GM18511 (cell line): ENCODE measurements around the gene RBFOX2.
"Not testable (repeated sequence)": the region's sequence is repeated elsewhere in the genome, so short reads cannot be mapped to it uniquely, and the experiment has no call there.

Source experiments
- ATAC-seq: cut with Tn5 transposase; IDR thresholded peaks from one replicate; pipeline ENCODE4 v1.9.1; 2021; ENCODE audit warnings: mild to moderate bottlenecking, moderate library complexity; ENCODE audit not compliant: unreplicated experiment

RBFOX2 gene

GRCh38 chr22:35838855-35839576, 189.6 kb downstream of the RBFOX2 start:
- ATAC-seq, result no peak

DNA sequence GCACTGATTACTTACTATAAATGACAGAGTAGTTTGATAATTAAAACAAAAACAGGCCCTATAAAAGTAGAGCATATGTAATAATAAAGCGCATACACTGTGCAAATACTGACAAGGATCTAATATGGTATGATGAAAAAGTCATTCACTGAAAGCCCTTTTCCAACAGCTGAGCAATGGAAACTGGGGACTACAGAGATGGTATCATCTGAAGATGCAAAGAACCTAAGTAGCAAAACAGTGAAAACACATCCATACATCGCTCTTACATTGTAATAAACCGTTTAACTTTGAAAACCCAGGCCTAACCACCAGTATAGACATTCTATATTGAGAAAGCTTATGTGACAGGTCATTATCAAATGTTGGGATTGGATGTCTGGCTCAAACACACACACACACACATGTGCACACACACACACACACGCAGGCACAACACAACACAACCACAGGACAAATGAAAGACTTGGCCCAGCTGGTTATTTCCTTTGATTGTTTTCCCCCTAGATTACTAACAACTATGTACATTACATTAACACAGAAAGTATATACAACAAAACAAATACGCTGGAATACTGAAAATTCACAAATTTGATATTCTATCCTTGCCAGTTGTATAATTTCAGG, 191.4 kb downstream of the RBFOX2 start:
- no peak for ATAC-seq

- ATAC-seq, result no peak
Observed at GRCh38 chr22:35835998-35836691, 192.5 kb downstream of the RBFOX2 start.

DNA sequence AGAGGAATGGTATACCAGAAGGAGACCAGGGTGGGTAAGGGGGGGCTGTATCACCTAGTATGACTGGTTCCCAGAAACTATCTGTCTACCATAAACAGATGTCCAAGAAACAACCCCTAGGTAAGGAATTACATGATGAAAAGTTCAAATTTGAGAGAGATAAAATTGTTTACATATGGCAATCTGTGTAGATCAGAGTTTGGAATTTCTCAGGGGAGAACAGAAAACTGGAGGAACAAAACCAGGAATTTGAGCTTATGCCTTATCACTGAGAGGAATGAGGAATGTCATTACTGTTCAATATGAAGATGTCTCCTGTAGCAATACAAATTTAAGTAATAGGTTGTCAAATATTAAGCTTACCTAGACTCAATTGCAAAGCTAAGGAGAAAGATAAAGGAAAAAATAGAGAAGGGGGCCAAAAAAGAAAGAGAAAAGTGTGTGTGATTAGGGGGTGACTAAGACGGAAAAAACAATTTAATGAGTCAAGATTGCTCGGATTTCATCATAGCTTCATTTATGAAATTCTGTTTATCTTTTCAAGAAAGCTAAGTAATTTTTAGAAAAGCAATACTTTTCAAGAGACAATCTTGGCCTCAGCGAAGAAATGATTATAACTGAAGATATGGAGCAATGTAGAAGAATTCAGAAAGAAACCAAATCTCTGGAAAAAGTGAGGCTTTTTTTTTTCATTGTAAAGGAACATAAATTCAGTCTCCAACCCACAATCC, 193.2 kb downstream of the RBFOX2 start:
- ATAC-seq, result no peak

DNA sequence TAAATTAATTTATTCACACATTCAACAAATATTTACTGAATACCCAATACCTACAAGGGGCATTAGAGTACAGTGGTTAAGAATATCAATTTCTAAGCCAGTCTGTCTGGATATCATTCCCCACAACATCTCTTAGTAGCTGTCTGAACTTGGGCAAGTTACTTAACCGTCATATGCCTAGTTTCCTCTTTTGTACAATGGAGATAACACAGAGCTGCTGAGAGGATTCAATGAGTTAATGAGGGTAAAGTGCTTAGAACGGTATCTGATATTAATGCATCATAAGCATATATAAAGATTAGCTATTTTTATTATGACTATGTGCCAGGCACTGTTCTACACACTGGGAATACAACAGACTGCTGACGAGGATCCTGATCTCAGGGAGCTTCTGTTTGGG, 194.6 kb downstream of the RBFOX2 start:
- ATAC-seq, result no peak

DNA sequence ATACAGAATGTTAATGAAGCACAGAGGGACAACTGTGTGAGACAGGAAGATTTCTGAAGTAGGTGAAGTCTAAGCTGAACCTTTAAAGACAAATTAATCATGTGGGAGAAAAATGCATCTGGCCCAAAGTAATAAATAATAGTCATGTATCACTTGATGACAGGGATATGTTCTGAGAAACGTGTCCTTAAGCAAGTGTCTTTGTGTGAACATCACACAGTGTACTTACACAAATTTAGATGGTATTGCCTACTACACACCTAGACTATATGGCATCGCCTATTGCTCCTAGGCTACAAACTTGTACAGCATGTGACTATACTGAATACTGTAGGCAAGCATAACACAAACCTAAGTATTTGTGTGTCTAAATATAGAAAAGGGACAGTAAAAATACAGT, 198.3 kb downstream of the RBFOX2 start:
- no peak for ATAC-seq

DNA sequence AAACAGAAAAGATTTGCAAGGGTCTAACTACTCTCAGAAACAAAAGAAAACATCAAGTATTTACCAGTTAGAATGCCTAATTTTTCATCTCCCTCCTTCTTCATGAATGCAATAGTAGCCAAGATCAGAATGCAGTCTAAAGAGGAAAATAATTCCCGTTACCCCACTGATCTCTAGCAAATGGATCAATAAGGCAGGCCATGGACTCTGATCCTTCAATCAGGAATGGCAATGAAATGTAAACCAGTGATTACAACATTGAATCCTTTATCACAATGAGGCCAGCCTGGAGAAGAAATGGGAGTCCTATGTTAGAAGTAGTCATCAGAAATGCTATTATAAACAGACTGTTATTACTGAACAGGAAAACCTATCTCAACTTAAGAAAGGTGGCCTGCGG, 204.4 kb downstream of the RBFOX2 start:
- ATAC-seq, result no peak

GRCh38 chr22:35821654-35822053, 207.0 kb downstream of the RBFOX2 start:
- no peak for ATAC-seq

GRCh38 chr22:35819421-35819820, 209.2 kb downstream of the RBFOX2 start:
- no peak for ATAC-seq

GRCh38 chr22:35818897-35819296, 209.7 kb downstream of the RBFOX2 start:
- ATAC-seq, result no peak

GRCh38 chr22:35812600-35812999, 216.0 kb downstream of the RBFOX2 start:
- no peak for ATAC-seq

DNA sequence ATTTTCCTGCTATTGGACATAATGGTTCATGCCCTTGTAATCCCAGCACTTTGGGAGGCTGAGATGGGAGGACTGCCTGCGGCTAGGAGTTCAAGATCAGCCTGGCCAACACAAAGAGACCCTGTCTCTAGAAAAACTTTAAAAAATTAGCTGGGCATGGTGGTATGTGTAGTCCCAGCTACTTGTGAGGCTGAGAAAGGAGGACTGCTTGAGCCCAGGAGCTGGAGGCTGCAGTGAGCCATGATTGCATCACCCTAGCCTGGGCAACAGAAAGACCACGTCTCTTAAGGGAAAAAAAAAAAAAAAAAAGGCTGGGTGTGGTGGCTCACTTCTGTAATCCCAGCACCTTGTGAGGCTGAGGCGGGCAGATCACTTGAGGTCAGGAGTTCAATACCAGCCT, 217.0 kb downstream of the RBFOX2 start:
- no peak for ATAC-seq

GRCh38 chr22:35809816-35810215, 218.8 kb downstream of the RBFOX2 start:
- ATAC-seq, result no peak

GRCh38 chr22:35808377-35808776, 220.2 kb downstream of the RBFOX2 start:
- ATAC-seq, result no peak

DNA sequence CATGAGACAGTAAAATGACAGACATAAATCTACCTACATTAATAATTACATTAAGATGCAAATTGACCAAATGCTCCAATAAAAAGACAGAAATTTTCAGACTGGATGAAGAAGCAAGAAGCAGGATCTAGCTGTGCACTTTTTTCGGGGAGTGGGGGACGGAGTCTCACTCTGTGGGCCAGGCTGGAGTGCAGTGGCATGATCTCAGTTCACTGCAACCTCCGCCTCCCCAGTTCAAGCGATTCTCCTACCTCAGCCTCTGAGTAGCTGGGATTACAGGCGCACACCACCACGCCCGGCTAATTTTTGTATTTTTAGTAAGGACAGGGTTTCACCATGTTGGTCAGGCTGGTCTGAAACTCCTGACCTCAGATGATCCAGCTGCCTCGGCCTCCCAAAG, 222.0 kb downstream of the RBFOX2 start:
- ATAC-seq, result not testable (repeated sequence)

GRCh38 chr22:35805466-35805865, 223.2 kb downstream of the RBFOX2 start:
- no peak for ATAC-seq

DNA sequence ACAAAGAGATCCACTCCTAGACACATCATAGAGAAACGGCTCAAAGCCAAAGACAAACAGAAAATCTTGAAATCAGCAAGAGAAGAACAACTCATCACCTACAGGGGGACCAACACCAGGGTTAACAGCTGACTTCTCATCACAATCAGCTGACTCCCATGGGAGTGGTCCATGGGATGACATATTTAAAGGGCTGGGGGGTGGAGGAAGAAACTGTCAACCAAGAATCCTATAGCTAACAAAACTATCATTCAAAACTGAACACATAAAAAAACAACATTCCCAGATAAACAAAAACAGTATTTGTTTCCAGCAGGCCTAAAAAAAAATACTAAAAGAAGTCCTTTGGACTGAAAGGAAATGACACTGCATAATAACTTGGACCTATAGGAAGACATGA, 224.2 kb downstream of the RBFOX2 start:
- ATAC-seq, result no peak

- ATAC-seq, result no peak
Observed at GRCh38 chr22:35802885-35803284, 225.7 kb downstream of the RBFOX2 start.

DNA sequence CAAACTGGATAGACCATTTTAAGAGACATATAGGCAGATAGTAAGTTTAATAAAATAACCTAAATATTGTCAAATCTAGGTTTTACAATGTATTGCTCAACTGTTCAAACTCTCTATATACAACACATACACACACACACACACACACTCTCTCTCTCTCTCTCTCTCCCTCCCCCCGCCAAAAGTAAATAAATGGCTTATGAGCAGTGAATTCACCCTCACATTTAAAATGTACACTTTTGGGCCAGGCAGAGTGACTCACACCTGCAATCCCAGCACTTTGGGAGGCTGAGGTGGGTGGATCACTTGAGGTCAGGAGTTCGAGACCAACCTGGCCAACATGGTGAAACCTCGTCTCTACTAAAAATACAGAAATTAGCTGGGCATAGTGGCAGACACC, 227.3 kb downstream of the RBFOX2 start:
- not testable (repeated sequence) for ATAC-seq

GRCh38 chr22:35799150-35799549, 229.5 kb downstream of the RBFOX2 start:
- no peak for ATAC-seq

GRCh38 chr22:35797411-35797810, 231.2 kb downstream of the RBFOX2 start:
- no peak for ATAC-seq
